ENCODE measurements around the gene NCAM1.
"Not testable (repeated sequence)": the region's sequence is repeated elsewhere in the genome, so short reads cannot be mapped to it uniquely, and the experiment has no call there.

NCAM1 gene

GRCh38 chr11:113282898-113283437 lies 321.7 kb downstream of the NCAM1 start:
- DNase-seq: no peak

- no peak for DNase-seq
Observed at GRCh38 chr11:113283881-113284280, 322.7 kb downstream of the NCAM1 start.

- no peak for DNase-seq
Observed at GRCh38 chr11:113286009-113286408, 324.8 kb downstream of the NCAM1 start.

- no peak for DNase-seq
Observed at GRCh38 chr11:113286509-113287497, 325.6 kb downstream of the NCAM1 start.

GRCh38 chr11:113287801-113288200 lies 326.6 kb downstream of the NCAM1 start:
- no peak for DNase-seq

GRCh38 chr11:113288286-113288863 lies 327.2 kb downstream of the NCAM1 start:
- no peak for DNase-seq

- peak; percentile 50 for DNase-seq
Observed at GRCh38 chr11:113289431-113290187, 328.4 kb downstream of the NCAM1 start.

- no peak for DNase-seq
Observed at GRCh38 chr11:113293936-113294335, 332.7 kb downstream of the NCAM1 start.

- no peak for DNase-seq
Observed at GRCh38 chr11:113295993-113296392, 334.8 kb downstream of the NCAM1 start.

- DNase-seq: no peak
Observed at GRCh38 chr11:113296447-113297205, 335.4 kb downstream of the NCAM1 start.

- not testable (repeated sequence) for DNase-seq
Observed at GRCh38 chr11:113298496-113298895, 337.3 kb downstream of the NCAM1 start.

- DNase-seq: no peak
Observed at GRCh38 chr11:113304916-113305315, 343.7 kb downstream of the NCAM1 start.

GRCh38 chr11:113305440-113306336 lies 344.5 kb downstream of the NCAM1 start:
- DNase-seq: peak; percentile 76

- no peak for DNase-seq
Observed at GRCh38 chr11:113308601-113309000, 347.4 kb downstream of the NCAM1 start.

- DNase-seq: no peak
Observed at GRCh38 chr11:113311536-113311935, 350.3 kb downstream of the NCAM1 start.

GRCh38 chr11:113313601-113314000 lies 352.4 kb downstream of the NCAM1 start:
- DNase-seq: no peak

- DNase-seq: no peak
Observed at GRCh38 chr11:113314065-113314388, 352.8 kb downstream of the NCAM1 start.

- peak; percentile 79 for DNase-seq
Observed at GRCh38 chr11:113314389-113315301, 353.4 kb downstream of the NCAM1 start, which contains the start of gene TTC12. Gene TTC12, plus strand, starts transcription at chr11:113314583. Its CDS starts 1,675 bp downstream, at chr11:113316258.

- no peak for DNase-seq
Observed at GRCh38 chr11:113315811-113316210, 354.6 kb downstream of the NCAM1 start.

GRCh38 chr11:113316256-113316655 lies 355.0 kb downstream of the NCAM1 start:
- DNase-seq: no peak
